HG02588 (cell line): ENCODE results near the gene NAIF1.

Source experiments
- ATAC-seq: cut with Tn5 transposase; IDR thresholded peaks from one replicate; pipeline ENCODE4 v1.9.1; 2021; ENCODE audit warnings: mild to moderate bottlenecking, moderate library complexity; ENCODE audit not compliant: unreplicated experiment

NAIF1 gene

GRCh38 chr9:128102861-128103588 lies 35.9 kb upstream of the NAIF1 start:
- no peak for ATAC-seq

GRCh38 chr9:128102196-128102595 lies 35.1 kb upstream of the NAIF1 start:
- ATAC-seq = no peak

- ATAC-seq = no peak
These were observed 34.6 kb upstream of the NAIF1 start for GRCh38 chr9:128101690-128102089.

GRCh38 chr9:128101231-128101661 lies 34.1 kb upstream of the NAIF1 start:
- ATAC-seq = no peak

GRCh38 chr9:128100581-128100980 lies 33.5 kb upstream of the NAIF1 start:
- ATAC-seq = no peak

GRCh38 chr9:128099932-128100491 lies 32.9 kb upstream of the NAIF1 start:
- no peak for ATAC-seq

GRCh38 chr9:128099231-128099931 lies 32.3 kb upstream of the NAIF1 start:
- ATAC-seq = no peak

- ATAC-seq = no peak
These were observed 31.4 kb upstream of the NAIF1 start for GRCh38 chr9:128098297-128099230.

GRCh38 chr9:128097543-128098296 lies 30.6 kb upstream of the NAIF1 start:
- no peak for ATAC-seq

- ATAC-seq = no peak
These were observed 29.8 kb upstream of the NAIF1 start for GRCh38 chr9:128096616-128097536.

- no peak for ATAC-seq
These were observed 27.9 kb upstream of the NAIF1 start for GRCh38 chr9:128094950-128095544.

GRCh38 chr9:128094166-128094949 lies 27.2 kb upstream of the NAIF1 start:
- ATAC-seq = peak; percentile 92

- no peak for ATAC-seq
These were observed 25.9 kb upstream of the NAIF1 start for GRCh38 chr9:128093011-128093410.

GRCh38 chr9:128092199-128092977 lies 25.3 kb upstream of the NAIF1 start:
- no peak for ATAC-seq

GRCh38 chr9:128091571-128091970 lies 24.5 kb upstream of the NAIF1 start:
- no peak for ATAC-seq

- ATAC-seq = no peak
These were observed 24.0 kb upstream of the NAIF1 start for GRCh38 chr9:128091144-128091543.

GRCh38 chr9:128089299-128089698 lies 22.2 kb upstream of the NAIF1 start:
- no peak for ATAC-seq
